Body of pancreas (tissue), 4 donors: ENCODE measurements around the gene CHRNA5.
A peak's percentile ranks its signal among the peaks of the same experiment; 100 is the strongest.

Experiments used
- POLR2A ChIP-seq, 3 donors: fragments of 450-650 bp; IDR thresholded peaks; one replicate each; pipeline ENCODE4 v1.6.1; 2016; ENCODE audit warnings: antibody characterized with exemption in 3 of 3, mild to moderate bottlenecking in 2 of 3
- TF ChIP-seq, protein P1 (sequence below), 7 experiments: fragments of 450-650 bp in 4 of 7; fragments of 200-600 bp in 3 of 7; sonication (generic) in 3 of 7; IDR thresholded peaks; one replicate each; pipeline ENCODE4 v1.5.1; 2016 to 2019; ENCODE audit warnings: antibody characterized with exemption in 7 of 7

DNA sequence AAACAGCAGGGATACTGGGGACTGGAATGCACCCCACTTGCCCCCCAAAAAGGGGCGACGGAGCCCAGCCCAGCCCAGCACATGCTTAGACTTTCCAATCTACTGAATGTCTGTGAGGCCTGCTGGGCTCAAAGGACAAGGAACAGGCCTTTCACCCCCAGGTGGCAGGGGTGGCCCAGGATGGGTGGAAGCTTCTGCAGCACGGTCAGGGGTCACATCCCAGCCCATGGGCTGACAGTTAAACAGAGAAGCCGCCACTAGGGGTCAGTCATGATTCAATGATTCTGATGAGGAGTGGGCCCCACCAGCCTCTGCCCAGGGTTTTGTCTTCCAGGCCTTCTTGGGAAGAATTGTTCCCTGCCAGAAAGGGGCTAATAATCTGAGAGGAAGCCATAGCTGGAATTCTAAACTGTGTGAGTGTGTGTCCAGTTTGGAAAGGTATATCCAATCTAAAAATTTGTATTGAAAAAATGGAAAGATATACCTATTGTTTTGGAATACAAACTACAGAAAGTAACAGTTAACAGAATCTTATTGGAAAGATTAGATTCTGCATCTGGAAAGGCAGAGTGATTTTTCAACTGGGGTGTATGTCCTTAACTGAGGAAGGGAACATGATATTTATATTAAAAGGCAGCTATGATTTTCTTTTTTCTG is 73.5 kb downstream of the CHRNA5 start:
- TF ChIP-seq, protein P1, sequence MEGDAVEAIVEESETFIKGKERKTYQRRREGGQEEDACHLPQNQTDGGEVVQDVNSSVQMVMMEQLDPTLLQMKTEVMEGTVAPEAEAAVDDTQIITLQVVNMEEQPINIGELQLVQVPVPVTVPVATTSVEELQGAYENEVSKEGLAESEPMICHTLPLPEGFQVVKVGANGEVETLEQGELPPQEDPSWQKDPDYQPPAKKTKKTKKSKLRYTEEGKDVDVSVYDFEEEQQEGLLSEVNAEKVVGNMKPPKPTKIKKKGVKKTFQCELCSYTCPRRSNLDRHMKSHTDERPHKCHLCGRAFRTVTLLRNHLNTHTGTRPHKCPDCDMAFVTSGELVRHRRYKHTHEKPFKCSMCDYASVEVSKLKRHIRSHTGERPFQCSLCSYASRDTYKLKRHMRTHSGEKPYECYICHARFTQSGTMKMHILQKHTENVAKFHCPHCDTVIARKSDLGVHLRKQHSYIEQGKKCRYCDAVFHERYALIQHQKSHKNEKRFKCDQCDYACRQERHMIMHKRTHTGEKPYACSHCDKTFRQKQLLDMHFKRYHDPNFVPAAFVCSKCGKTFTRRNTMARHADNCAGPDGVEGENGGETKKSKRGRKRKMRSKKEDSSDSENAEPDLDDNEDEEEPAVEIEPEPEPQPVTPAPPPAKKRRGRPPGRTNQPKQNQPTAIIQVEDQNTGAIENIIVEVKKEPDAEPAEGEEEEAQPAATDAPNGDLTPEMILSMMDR (IDR thresholded peaks at IDR 0.05): peak in 6 of 7 experiments; percentile 35 to 59 (median 48)
- TF ChIP-seq POLR2A (IDR thresholded peaks at IDR 0.05): no peak
